ENCODE results near the gene GSTO1.
A peak's percentile ranks its signal among the peaks of the same experiment; 100 is the strongest.

GSTO1 gene

GRCh38 chr10:104231784-104232612 lies 22.7 kb upstream of the GSTO1 start, which contains the start of gene CFAP43 (continued):
- peak; percentile 77 for TF ChIP-seq ZNF692 (tag by site-specific recombination; IDR thresholded peaks at IDR 0.05)
- TF ChIP-seq KLF7 (tag by site-specific recombination; IDR thresholded peaks at IDR 0.05; ENCODE audit: borderline replicate concordance), result 0 out of 2 replicates have a peak, but pooled peaks have one; percentile 23
- TF ChIP-seq ZNF513 (tag by site-specific recombination; IDR thresholded peaks at IDR 0.05), result no peak
- TF ChIP-seq ZNF433 (tag by site-specific recombination; IDR thresholded peaks at IDR 0.05; ENCODE audit: low read depth), result no peak
- TF ChIP-seq ZNF654 (tag by site-specific recombination; IDR thresholded peaks at IDR 0.05; ENCODE audit: low read depth), result no peak
- no peak for TF ChIP-seq ZNF747 (tag by site-specific recombination; IDR thresholded peaks at IDR 0.05)
- peak; percentile 58; the same call in 1 of the 2 replicates for TF ChIP-seq YY2 (tag by site-specific recombination; IDR thresholded peaks at IDR 0.05)
- TF ChIP-seq PRDM6 (tag by site-specific recombination; IDR thresholded peaks at IDR 0.05), result no peak
- TF ChIP-seq ZNF837 (tag by site-specific recombination; IDR thresholded peaks at IDR 0.05), result no peak
- TF ChIP-seq ZNF529 (tag by site-specific recombination; IDR thresholded peaks at IDR 0.05; ENCODE audit: insufficient replicate concordance), result no peak
- TF ChIP-seq ZNF324 (tag by site-specific recombination; IDR thresholded peaks at IDR 0.05), result no peak; the same call in 1 of the 2 replicates
- peak; percentile 40; the same call in 1 of the 2 replicates for TF ChIP-seq ZNF639 (tag by site-specific recombination; IDR thresholded peaks at IDR 0.05)
- TF ChIP-seq ELK4 (IDR thresholded peaks at IDR 0.05; ENCODE audit: borderline replicate concordance, low read depth, low read length), result no peak
- TF ChIP-seq ZNF624 (tag by site-specific recombination; IDR thresholded peaks at IDR 0.05), result no peak
- TF ChIP-seq ZNF133 (tag by site-specific recombination; IDR thresholded peaks at IDR 0.05), result no peak
- no peak for TF ChIP-seq ZBTB21 (tag by site-specific recombination; IDR thresholded peaks at IDR 0.05)
- TF ChIP-seq ZNF514 (tag by site-specific recombination; IDR thresholded peaks at IDR 0.05), result no peak
- TF ChIP-seq ZNF362 (tag by site-specific recombination; IDR thresholded peaks at IDR 0.05), result no peak
- no peak for TF ChIP-seq SETDB1 (IDR thresholded peaks at IDR 0.05; ENCODE audit: insufficient read length, low read length)
- TF ChIP-seq ZSCAN5A (tag by site-specific recombination; IDR thresholded peaks at IDR 0.05), result peak; percentile 94
- TF ChIP-seq ZNF48 (tag by site-specific recombination; IDR thresholded peaks at IDR 0.05), result no peak
- TF ChIP-seq ZNF561 (tag by site-specific recombination; IDR thresholded peaks at IDR 0.05; ENCODE audit: borderline replicate concordance), result 0 out of 2 replicates have a peak, but pooled peaks have one; percentile 47
- peak; percentile 45; the same call in 1 of the 2 replicates for TF ChIP-seq WT1 (tag by site-specific recombination; IDR thresholded peaks at IDR 0.05)
- TF ChIP-seq OSR2 (tag by site-specific recombination; IDR thresholded peaks at IDR 0.05), result peak; percentile 72
- TF ChIP-seq MYNN (tag by site-specific recombination; IDR thresholded peaks at IDR 0.05; ENCODE audit: borderline replicate concordance), result no peak; the same call in 1 of the 2 replicates
- TF ChIP-seq ZNF223 (tag by site-specific recombination; IDR thresholded peaks at IDR 0.05), result no peak; the same call in 1 of the 2 replicates
- TF ChIP-seq ZNF16 (tag by site-specific recombination; IDR thresholded peaks at IDR 0.05; ENCODE audit: low read depth), result no peak
- peak; percentile 80 for TF ChIP-seq ZNF366 (tag by site-specific recombination; conservative IDR thresholded peaks at IDR 0.05)
- TF ChIP-seq KLF8 (tag by site-specific recombination; IDR thresholded peaks at IDR 0.05), result peak; percentile 34; the same call in 1 of the 2 replicates
- no peak for TF ChIP-seq ZNF266 (tag by site-specific recombination; IDR thresholded peaks at IDR 0.05; ENCODE audit: low read depth)
